RWPE1 (cell line): ENCODE results near the gene LYZL1.
A peak's percentile ranks its signal among the peaks of the same experiment; 100 is the strongest.

Experiments used
- CTCF ChIA-PET: fragments of 350-600 bp; sonication (Branson Sonifier 250); formaldehyde crosslinking; extraction: SDS; loops from one replicate; lab custom pipeline; 2021; lab: Yijun Ruan, JAX
- POLR2A ChIA-PET: fragments of 400-600 bp; formaldehyde crosslinking; extraction: SDS; loops from one replicate; lab custom pipeline; 2020; ENCODE audit warnings: antibody characterized with exemption; ENCODE audit not compliant: low non-redundant PET; lab: Yijun Ruan, JAX
- DNase-seq: peaks from one replicate; pipeline ENCODE4 v3.0.0; 2012; ENCODE audit warnings: low spot score
- H3K27ac ChIP-seq: fragments of 450-650 bp; 2 replicates; pipeline ENCODE4 v1.5.1; 2017
- TF ChIP-seq, protein P1 (sequence below): fragments of 450-650 bp; conservative IDR thresholded peaks from 2 replicates; pipeline ENCODE4 v1.5.1; 2017; ENCODE audit warnings: low read depth, mild to moderate bottlenecking

The LYZL1 gene

DNA sequence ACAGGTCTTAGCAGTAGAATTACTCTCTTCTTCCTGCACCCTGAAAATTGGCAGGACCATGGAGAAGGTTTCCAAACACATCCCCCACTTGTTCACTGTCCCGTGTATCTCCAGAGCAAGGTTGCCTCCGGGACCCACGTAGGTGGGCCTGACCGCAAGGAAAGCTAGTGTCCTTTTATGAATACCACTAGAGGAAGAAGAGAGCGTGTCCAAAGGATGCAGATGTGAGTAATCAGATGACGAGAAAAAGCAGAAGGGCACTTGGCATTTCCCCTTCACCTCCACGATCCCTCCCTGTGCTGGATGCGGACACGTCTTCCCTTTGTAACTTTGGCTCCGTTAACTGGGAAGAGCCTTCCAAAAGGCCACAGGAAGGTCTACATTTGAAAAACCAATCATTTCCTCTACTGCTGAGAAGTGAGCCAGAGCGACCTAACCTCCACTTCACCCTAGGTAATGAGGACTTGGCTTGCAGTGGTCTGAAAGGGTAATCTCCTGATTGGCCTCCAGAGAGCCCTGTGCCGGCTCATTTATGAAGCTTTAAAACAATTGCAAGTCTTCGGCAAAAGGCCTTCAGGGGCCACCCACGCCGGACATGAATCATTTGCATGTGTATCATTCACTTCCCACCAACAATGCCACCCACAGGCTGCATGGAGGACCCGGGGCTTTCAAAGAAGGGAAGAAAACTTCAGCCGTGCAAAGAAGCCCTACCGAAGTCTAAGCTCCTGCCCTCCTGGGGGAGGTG, 55.4 kb downstream of the LYZL1 start:
- TF ChIP-seq, protein P1, sequence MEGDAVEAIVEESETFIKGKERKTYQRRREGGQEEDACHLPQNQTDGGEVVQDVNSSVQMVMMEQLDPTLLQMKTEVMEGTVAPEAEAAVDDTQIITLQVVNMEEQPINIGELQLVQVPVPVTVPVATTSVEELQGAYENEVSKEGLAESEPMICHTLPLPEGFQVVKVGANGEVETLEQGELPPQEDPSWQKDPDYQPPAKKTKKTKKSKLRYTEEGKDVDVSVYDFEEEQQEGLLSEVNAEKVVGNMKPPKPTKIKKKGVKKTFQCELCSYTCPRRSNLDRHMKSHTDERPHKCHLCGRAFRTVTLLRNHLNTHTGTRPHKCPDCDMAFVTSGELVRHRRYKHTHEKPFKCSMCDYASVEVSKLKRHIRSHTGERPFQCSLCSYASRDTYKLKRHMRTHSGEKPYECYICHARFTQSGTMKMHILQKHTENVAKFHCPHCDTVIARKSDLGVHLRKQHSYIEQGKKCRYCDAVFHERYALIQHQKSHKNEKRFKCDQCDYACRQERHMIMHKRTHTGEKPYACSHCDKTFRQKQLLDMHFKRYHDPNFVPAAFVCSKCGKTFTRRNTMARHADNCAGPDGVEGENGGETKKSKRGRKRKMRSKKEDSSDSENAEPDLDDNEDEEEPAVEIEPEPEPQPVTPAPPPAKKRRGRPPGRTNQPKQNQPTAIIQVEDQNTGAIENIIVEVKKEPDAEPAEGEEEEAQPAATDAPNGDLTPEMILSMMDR, result no peak
- DNase-seq, result peak; percentile 6
- no peak overlapping the region for H3K27ac ChIP-seq
- CTCF ChIA-PET, result interaction anchor here (0.6 to 0.7 kb wide), 2 partner anchors 225 to 832 kb away, joined by 3 read pairs; no protein-coding TSS in a partner anchor
- POLR2A ChIA-PET, result no interaction called here

DNA sequence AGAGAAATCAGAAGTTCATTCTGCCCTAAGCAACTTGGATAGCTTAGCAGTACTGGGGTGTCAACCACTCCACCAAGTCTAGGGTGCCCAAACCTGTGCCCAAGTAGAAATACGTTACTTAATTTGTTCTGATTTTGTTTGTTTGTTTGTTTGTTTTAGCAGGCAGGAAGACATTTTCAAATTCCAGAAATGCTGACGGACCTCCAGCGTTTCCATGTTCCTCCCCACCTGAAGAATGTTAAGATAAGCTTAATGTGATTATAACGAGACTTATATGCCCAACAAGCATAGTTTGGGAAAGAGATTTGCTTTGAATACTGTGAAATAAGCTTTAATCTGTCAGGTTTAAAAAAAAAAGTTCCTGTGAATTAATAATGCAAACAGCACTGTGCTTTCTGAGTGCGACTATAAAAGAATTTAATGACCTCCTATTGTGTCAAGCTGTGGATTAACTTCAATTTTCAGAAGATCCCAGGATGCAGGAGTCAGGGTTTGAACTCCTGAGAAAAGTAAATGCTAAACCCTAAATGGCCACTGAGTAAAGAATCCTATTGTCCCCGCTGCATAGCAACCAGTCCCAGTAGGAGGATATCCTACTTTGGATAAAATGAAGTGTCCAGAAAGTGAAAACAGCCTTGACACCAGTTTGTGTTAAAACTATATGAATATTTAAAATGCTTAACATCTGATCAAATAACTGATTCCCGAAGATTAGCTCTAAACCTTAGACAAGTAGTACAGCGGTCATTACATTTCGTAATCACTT, 56.5 kb downstream of the LYZL1 start:
- TF ChIP-seq, protein P1, result no peak
- DNase-seq, result no peak
- H3K27ac ChIP-seq, result no peak overlapping the region
- POLR2A ChIA-PET, result no interaction called here
- CTCF ChIA-PET, result interaction anchor here (0.5 kb wide), 1 partner anchor 49 kb away, joined by 4 read pairs; no protein-coding TSS in a partner anchor

DNA sequence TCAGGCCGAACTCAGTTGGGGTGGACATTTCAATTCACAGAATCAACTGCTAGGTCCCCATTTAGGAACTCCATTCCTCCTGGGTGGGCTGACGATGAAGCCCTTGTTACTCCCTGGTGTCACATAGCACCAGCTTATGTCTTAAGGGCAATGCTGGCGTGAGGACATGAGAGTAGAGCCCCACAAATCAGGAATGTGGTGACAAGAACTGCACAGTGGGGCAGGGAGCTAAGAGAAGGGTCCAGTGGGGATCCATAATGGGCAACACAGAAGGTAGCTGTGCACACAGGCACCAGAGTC, 57.0 kb downstream of the LYZL1 start:
- TF ChIP-seq, protein P1, result no peak
- CTCF ChIA-PET, result interaction anchor here (0.5 kb wide), 1 partner anchor 50 kb away, joined by 4 read pairs; no protein-coding TSS in a partner anchor
- no peak for DNase-seq
- no peak overlapping the region for H3K27ac ChIP-seq
- POLR2A ChIA-PET, result no interaction called here

DNA sequence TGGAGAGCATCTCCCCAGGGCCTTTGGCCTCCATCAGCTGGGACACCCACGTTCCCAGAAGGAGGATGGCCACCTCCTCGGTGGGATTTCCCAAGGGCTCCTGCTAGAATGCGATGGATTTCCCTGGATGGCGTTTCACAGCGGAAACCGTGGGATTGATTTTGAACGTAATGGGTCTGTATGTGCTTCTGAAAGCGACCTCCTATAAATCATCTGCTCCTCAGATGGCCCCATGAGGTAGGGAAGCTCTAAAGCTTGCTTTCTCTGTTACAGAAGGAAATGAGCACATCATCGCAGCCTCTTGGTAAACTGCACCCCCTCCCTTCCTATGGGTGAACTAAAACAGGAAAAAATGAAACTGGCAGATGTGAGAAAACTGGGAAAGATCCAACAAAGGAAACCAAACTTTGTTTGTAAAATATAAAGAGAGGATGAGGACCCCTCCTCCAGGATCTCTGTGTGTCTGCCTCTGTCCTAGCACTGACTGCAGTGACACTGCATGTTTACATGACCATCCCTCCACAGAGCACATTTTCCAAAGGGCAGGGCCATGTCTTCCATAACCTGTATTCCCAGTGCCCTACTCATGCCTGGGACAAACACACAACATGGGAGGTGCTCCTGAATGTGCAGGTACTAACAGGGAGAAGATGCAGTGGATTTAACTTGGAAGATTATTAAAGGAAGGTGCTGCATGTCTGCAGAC, 57.6 kb downstream of the LYZL1 start:
- ChIA-PET CTCF (no interaction called here), POLR2A (no interaction called here)
- TF ChIP-seq, protein P1, result no peak
- H3K27ac ChIP-seq, result no peak overlapping the region
- no peak for DNase-seq

DNA sequence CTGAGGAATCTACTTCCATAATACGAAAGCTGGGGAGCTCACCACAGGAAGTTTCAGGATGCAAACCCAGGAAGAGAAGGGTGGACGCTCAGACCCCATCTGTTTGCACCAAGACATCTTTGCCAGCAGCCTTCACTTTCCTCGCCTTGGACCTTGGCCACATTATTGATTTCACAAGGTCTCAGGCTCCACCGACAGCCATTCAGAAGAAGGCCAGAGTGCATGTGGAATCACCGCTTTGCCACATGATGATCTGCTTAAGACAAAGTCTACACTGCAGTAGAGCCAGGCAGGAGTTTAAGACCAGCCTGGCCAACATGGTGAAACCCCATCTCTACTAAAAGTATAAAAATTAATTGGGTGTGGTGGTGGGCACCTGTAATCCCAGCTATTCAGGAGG, 60.0 kb downstream of the LYZL1 start:
- ChIA-PET CTCF (no interaction called here), POLR2A (no interaction called here)
- no peak overlapping the region for H3K27ac ChIP-seq
- TF ChIP-seq, protein P1, result no peak
- DNase-seq, result no peak

DNA sequence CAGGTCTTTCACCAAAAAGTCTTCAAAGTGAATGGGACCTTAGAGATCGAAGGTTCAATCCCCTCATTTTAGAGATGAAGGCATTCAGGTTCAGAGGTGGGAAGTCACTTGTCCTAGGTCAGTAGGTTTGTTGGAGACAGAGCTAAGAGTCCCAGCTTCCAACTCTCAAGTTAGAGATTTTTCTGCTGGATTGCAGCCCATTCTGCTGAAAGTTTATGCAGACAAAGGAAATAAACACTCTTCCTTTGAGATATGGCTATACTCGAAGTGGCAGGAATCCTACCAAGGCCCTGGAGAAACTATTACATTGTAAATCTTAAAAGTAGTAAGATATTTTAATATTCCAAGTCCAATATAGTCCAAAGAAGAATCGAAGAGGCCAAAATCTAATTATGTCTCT, 64.4 kb downstream of the LYZL1 start:
- no peak overlapping the region for H3K27ac ChIP-seq
- DNase-seq, result no peak
- ChIA-PET POLR2A (no interaction called here), CTCF (no interaction called here)
- TF ChIP-seq, protein P1, result no peak
